Activated CD8-positive, alpha-beta memory T cell treated with anti-CD3 and anti-CD28 coated beads, Interleukin-2, amount 50 U/mL, for 24 hours (primary cell): ENCODE results near the gene ADAMTS20.

Experiments used
- DNase-seq: peaks from one replicate; pipeline ENCODE4 v3.0.0-alpha.2; 2020; ENCODE audit errors: extremely low read depth

The ADAMTS20 gene

DNA sequence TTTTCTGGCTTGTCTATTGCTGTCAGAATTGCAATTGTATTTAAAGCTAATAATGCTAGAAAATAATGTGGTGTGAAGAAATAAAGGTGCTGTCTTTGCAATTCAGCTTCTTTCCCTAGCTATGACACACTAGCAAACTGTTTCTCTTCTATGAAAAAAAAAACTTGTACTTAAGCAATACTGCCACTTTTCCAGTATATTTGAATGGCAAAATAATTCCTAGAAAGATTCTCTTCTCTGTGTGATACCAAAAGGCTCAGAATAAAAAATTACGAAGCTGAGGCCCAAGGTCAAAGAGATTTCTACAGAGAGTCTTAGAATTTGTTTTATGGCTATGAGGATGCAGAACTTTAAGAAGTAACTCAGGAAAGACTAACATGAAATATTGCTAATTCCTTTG, 235.5 kb downstream of the ADAMTS20 start:
- no peak for DNase-seq

DNA sequence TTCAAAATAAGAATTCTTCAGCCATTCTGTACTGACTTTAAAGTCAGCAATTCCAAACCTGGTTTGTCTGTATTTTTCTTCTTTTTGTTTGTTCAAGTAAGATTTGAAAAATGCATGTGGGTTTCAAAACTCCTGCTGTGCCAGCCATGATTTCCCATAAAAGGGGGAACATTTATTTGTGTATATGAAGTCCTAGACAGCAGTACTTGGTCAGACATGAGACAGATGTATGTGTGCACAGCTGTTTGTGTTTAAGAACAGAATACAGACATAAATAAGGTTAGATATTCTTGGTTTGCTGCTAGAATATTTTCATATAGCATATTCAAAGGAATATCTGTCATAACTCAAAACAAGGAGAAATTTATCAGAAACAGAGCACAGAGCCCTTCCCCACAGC, 236.0 kb downstream of the ADAMTS20 start:
- no peak for DNase-seq

DNA sequence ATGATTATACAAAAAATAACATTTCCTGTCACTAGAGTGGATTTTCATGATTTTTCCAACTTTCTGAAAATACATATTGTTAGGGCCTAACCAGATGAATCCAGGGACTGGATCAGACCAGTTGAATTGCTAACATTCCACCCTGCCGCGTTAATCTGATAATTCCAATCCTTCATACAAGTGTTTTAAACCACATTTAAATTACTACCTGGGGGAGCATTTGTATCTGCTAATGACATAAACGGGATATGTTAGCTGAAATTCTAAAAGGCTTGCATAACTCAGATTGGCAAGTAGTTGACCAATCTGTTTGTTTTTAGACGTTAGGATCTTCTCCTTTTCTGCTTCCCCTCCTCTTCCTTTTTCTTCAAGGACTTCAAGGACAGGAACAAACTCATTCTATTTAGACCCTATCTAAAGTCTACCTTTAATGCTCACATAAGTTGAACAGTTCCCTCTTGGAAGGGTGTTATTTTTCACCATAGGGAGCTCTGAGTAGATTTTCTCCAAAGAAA, 239.0 kb downstream of the ADAMTS20 start:
- DNase-seq: no peak

DNA sequence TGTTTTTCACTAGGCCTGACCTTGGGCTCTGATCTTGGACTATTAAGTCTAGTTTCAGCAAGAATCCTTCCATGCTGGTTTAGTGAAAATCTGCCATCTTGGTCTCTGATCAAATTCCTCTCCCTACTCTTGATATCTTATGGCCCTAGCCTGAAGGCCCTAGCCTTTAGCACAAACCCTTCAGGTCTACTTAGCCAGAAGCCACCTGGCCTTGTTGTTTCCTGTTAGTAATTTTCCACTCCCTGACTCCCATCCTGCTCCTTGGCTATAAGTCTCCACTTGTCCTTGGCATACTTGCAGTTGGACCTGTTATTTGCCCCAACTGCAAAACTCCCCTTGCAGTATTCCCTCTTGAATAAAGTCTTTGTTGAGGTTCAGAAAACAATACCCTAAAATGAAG, 241.4 kb downstream of the ADAMTS20 start:
- DNase-seq: no peak

DNA sequence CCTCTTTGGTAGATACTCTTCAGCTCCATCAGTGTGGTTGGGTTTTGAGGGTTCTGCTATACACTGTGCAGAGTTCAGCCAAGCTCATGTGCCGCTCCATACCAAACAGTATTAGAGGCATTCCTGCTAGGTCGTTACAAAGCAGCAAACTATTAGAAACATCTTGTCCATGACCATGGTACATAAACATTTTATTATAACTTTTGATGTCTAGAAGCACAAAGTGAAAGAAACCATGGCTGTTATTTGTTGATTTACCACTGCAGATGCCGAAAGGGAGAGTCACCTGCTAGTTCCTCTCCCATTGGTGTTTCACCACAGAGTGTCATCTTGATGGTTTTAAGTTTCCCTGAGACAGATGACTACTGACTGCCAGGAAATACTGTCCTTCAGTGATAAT, 242.0 kb downstream of the ADAMTS20 start:
- no peak for DNase-seq

DNA sequence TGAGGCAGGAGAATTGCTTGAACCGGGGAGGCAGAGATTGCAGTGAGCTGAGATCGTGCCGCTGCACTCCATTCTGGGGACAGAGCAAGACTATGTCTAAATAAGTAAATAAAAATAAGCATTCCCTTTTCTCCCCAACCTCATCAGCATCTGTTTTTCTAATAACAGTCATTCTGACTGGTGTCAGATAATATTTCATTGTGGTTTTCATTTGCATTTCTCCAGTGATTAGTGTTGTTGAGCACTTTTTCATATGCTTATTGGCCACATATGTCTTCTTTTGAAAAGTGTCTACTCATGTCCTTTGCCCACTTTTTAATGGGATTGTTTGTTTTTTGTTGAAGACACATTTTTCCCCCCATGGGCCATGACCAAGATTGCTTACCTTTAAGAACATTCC, 243.2 kb downstream of the ADAMTS20 start:
- no peak for DNase-seq

DNA sequence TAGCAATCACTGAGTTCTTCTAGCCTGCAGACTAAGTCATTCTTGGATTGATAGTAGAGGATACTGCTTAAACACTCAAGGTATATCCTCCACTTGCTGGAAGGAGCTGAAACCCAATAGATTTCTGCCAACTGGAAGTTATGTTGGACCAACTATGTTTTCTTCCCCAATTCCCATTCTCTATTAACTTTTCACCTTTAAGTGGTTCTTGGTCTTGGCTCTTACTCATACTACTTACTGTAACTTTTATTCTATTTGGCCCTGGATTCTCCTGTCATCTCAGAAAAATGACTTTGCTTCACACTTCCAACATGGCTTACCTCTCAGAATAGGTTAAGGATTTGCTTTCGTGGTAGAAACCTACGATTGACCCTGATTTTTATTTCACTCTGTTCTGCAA, 244.9 kb downstream of the ADAMTS20 start:
- no peak for DNase-seq

DNA sequence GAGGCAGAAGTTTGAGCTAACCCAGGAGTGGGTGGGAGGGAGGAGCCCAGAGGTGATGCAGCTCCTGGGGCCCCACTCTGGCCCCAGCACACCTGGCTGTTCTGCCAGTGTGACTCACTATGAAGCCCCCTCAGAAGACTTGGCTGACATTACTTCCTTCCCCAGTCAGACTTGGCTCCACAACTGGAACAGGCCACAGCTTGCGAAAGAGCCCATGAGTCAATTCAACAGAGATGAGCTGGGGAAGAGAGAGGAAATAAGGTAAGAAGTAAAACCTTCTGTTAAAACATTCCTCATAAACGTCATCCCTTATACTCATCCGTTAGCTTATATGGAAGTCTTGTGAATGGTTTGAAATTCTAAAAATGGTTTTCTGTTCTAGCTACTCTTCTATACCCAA, 245.9 kb downstream of the ADAMTS20 start:
- DNase-seq: no peak

DNA sequence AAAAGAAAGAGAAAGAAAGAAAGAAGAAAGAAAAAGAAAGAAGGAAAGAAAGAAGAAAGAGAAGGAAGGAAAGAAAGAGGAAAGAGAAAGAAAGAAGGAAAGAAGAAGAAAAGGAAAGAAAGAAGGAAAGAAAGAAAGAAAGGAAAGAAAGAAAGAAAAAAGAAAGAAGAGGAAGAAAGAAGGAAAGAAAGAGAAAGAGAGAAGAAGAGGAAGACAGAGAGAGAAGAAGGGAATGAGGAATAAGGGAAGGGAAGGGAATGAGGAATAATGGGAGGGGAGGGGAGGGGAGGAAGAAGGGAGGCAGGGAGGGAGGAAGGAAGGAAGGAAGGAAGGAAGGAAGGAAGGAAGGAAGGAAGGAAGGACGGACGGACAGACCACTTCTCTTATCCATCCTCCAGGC, 246.9 kb downstream of the ADAMTS20 start:
- DNase-seq: no peak
